Inflammatory macrophage (primary cell): Measurements from ENCODE around the gene KRTAP29-1.
"Not testable (repeated sequence)": the region's sequence is repeated elsewhere in the genome, so short reads cannot be mapped to it uniquely, and the experiment has no call there.

Experiments
- DNase-seq, 2 donors: peaks; one replicate each; pipeline ENCODE4 v3.0.0-alpha.2; 2020 to 2022
- total RNA-seq, 18 experiments: gene quantifications; one replicate each; lab custom pipeline; 2026; ENCODE audit warnings: mixed read lengths in 6 of 18, inconsistent platforms in 2 of 18; lab: John Stamatoyannopoulos, UW

Gene KRTAP29-1, protein sequence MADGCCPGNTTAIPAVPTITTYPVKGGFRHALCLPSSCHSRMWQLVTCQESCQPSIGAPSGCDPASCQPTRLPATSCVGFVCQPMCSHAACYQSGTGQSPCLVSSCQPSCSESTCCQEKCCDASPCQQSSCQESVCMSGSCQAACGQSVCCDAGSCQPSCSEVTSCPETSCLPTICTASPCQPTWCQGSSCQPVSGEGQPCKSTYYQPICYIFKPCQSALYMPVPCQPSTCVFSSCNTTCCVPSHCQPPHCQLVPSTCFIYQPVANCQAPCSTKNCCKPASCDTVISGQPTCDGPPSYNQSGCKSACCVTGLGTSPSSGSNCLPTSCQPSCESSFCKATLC
- total RNA-seq = 0 to 0.06 (median 0) reads per million in 18 experiments

DNA sequence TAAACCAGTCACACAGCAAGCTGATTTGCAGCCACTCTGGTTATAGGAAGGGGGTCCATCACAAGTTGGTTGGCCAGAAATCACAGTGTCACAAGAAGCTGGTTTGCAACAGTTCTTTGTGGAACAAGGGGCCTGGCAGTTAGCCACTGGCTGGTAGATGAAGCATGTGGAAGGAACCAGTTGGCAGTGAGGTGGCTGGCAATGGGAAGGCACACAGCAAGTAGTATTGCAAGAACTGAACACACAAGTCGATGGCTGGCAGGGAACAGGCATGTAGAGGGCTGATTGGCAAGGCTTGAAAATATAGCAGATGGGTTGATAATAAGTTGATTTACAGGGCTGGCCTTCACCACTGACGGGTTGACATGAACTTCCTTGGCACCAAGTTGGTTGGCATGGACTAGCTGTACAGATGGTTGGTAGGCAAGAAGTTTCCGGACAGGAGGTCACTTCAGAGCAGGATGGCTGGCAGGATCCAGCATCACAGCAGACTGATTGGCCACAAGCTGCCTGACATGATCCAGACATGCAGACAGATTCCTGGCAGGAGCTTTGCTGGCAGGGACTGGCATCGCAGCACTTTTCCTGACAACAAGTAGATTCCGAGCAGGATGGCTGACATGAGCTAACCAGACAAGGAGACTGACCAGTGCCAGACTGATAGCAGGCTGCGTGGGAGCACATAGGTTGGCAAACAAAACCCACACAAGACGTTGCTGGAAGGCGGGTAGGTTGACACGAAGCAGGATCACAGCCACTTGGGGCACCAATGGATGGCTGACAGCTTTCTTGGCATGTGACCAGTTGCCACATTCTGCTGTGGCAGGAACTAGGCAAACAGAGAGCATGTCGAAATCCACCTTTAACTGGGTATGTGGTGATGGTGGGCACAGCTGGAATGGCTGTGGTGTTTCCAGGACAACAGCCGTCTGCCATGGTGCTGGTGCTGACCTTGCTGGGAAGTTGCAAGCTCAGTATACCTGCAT, at the start of gene KRTAP29-1:
Gene KRTAP29-1, minus strand, starts transcription at position 936 of the 986 bp plus-strand sequence. Its CDS starts 0 bp downstream, at position 936.
- peak in 1 of 2 donors; percentile 37 for DNase-seq

- DNase-seq = no peak
These were observed 48.5 kb upstream of the KRTAP29-1 start for GRCh38 chr17:41351177-41351576.

DNA sequence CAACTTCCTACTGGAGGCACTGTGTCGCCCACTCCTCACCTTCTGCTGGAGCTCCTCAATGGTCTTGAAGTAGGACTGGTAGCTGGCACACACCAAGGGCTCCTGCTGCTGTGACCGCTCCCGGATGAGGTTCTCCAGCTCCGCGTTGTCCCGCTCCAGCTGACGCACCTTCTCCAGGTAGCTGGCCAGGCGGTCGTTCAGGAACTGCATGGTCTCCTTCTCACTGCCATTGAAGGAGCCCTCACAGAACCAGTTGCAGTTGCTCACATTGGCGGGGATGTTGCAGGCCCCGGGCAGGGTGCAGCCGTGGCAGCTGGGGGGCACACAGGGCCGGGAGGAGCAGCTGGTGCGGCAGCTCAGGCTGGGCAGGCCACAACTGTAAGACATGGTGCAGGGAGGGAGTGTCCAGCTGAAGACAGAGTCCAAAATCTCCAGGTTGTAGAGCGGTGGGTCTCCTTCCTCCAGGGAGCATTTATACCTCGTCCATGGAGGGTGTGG, 47.8 kb upstream of the KRTAP29-1 start, which contains the start of gene KRT33A:
Gene KRT33A, minus strand, starts transcription at position 448 of the 498 bp plus-strand sequence. Its CDS starts 61 bp downstream, at position 387.
- DNase-seq = not testable (repeated sequence)

DNA sequence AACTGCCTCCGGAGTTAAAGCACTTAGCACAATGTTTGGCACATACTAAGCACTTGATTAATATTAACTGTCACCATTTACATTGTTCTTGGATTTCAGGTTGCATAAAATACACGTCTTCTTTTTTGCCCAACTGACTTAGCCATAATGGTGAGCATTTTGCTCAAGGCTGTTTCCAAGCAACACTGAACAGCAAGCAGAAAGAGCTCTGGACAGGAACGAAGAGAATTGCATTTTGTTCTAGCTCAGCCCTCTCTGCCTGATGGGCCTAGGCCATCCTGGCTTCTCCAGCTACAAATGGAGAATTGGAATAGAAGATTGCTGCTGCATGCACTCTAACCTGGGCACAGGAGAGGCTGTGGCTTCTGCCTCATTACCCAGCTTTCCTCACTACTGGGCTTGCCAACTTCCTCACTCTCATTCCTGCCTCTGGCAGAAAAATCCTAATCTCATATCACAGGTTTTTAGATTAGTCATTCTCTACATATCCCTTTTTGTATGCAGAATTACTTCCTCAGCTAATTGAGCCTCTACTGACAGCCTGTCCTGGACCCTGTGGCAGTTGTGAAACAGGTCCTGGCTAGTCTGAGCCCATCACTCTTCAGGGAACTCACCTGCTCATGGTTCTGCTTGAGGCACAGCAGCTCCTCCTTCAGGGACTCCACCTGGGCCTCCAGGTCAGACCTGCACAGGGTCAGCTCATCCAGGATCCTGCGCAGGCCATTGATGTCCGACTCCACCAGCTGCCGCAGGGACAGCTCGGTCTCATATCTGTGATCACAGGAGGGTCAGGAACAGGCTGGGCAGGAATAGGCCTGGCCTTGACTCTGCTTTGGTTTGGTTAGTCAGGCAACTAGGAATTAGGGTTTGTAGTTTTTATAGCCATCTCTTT, 45.5 kb upstream of the KRTAP29-1 start:
- no peak for DNase-seq

GRCh38 chr17:41346421-41346820, 43.8 kb upstream of the KRTAP29-1 start:
- DNase-seq = not testable (repeated sequence)

DNA sequence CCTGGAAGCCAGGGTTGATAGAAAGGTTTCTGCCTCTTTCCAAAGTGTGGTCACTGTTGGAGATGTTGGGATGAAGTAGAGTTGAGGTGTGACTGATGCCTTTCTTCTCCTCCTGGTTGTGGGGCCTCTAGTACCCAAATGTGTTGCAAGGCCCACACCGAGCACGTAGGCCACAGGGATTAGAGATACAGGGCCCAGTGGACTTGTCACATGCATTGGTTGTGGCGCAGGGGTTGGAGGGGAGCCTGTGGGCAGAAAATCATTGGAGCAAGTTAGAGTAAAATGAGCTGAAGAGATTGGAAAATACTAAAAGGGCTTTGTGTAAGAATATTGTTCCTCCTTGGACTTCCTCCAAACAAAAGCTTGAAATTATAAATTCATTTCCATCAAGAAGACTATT, 43.3 kb upstream of the KRTAP29-1 start:
- no peak for DNase-seq

GRCh38 chr17:41343029-41343428, 40.4 kb upstream of the KRTAP29-1 start:
- no peak for DNase-seq

DNA sequence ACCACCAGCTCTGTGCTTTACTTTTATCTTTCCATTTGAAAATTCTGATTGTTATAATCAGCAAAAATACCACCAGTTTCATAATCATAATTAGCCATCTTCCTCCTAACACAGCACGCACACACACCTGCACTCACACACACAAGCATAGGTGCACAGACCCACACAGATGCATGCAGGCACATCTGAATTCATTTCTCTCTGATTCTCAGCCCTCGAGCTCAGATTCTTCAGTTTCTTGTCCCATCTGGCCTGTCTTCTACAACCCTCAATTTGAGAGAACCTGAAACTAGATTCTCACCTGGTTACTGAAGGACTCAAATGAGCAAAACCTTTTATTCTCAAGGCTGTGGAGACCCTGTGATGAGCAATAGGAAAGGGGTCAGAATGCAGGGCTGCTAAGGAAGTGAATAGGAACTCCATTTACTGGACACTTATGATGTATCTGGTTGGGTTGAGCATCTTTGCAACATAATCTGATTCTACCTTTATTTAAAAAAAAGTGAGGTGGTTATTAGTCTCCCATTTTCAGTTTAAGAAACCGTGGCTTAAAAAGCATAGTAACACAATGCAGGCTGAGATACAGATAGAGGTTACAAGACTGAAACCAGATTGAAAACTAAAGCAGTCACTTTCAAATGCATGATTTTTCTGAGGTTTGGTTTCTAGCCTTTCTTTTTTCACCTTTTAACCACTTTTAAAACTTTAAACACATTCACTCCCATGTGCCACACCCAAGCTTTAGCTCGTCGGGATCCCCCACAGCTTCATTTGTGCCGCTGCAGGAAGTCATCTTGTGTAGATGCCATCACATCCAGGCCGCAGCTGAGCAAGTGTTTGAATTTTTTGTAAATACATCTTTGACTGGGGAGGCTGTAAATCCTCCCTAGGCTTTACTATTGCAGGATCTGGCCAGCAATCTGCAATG, 38.5 kb upstream of the KRTAP29-1 start:
- DNase-seq = no peak

GRCh38 chr17:41340494-41340893, 37.8 kb upstream of the KRTAP29-1 start:
- no peak for DNase-seq

DNA sequence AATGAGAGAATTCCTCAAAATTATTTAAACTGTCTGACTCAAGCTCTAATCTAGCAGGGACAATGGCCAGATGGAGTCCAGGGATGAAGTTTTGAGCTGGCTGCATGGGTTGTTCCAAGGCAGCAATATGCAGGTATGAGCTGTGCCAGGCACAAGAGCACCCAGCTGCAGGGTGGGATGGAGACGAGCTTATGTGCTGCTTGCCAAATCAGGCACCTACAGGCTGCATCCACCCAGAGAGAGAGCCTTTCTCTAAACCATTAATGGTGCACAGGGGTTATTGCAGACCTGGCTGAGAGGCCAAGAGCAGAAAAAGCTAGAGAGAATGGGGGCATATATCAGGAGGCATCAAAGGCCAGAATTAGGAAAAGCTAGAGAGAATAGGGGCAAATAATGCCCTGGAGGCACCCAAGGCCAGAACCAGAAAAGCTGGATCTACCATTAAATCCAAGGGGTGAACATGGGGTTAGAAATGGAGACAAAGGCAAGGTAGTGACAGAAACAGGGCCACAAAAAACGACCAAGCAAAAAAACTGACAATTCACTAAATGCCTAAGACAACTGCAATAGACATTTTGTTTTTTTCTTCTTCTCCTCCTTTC, 37.0 kb upstream of the KRTAP29-1 start:
- DNase-seq = no peak

- peak; percentile 62 to 69 for DNase-seq
These were observed 36.4 kb upstream of the KRTAP29-1 start for GRCh38 chr17:41338961-41339485.

DNA sequence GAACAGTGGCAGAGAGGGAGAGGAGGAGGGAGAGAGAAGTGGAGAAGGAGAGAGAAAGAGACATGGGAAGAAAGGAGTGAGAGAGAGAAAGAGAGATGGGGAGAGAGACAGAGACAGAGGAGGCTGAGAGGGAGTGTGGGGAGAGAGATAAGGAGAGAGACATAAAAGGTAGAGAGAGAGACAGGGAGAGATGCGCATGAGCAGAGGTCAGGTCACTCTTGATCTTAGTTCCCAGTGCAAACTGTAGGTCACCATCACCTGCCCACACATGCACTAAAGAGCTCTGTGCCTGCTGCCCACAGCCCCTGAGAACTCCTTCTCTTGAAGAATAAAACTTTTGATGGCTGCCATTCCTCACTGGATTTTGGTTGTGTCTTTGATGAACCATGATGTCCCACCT, 33.1 kb upstream of the KRTAP29-1 start:
- no peak for DNase-seq

GRCh38 chr17:41334385-41335305, 32.0 kb upstream of the KRTAP29-1 start:
- DNase-seq = no peak

DNA sequence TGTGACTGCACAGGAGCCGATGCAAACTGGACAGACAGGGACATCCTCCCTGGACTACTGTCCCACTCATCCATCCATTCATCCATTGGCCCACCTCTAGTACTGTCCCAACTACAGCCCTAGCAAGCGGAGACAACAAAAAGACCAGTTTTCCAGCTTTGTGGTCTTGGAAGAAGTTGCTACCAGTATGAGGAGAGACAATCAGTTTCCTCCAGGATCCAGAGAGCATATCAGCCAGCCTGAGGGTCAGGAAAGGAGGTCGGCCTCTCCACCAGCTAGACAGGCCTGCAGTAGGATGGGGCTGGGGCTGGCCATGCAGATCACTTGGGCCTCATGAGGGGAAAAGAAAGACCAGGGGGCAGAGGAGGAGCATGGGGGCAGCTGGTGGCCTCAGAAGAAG, 31.2 kb upstream of the KRTAP29-1 start:
- no peak for DNase-seq

GRCh38 chr17:41333098-41333497, 30.4 kb upstream of the KRTAP29-1 start:
- no peak for DNase-seq

DNA sequence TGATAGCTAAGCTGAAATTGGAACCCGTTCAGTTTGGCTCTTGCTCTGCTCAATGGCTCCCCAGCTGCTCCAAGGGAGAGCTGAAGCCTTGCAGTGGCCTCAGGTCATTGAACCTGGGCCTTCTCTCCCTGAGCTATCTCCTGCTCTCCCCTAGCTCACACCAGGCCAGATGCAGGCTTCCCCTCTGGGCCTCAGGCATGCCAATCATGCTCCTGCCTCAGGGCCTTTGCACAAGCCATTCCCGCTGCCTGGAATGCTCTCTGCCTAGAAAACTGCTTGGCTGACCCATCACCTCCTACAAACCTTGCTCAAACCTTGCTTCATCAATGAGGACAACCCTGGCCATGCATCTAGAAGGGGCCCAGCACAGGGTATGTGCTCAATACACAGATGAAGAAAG, 29.6 kb upstream of the KRTAP29-1 start:
- DNase-seq = no peak

GRCh38 chr17:41331606-41332005, 29.0 kb upstream of the KRTAP29-1 start:
- no peak for DNase-seq

DNA sequence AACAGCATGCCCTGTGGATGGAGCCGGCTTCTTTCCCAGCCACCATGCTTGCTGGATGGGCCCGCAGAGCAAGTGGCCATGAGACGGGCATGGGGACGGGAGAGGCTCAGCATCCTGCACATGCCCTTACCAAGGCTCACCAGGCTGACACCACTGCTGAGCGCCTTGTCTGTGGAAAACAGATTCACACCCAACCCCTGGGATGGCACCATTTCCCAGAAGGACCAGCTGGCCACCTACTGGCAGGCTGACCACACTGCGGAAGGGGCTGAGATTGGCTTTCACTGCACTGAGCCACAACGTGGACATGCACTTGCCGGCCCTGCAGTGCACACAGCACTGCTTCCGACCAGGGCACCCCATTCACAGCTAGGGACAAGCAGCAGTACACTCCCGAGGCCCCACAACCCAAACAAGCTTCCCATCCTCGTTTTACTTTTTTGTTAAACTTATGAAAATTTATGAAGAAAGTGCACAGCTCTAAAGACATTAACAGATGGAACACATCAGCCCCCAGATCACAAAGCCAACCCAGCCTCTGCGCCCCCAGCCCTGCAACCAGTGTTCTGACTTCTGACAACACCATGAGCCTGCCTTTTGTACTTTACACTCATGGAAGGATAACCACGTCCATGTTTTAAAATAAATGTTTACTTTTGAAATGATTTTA, 26.8 kb upstream of the KRTAP29-1 start:
- peak; percentile 51 to 65 for DNase-seq
